GM19023 (cell line): ENCODE results near the gene NACA2.
"Not testable (repeated sequence)": the region's sequence is repeated elsewhere in the genome, so short reads cannot be mapped to it uniquely, and the experiment has no call there.

Experiments used
- ATAC-seq: cut with Tn5 transposase; IDR thresholded peaks from one replicate; pipeline ENCODE4 v1.9.1; 2021; ENCODE audit warnings: mild to moderate bottlenecking, moderate library complexity; ENCODE audit not compliant: unreplicated experiment

Gene NACA2

GRCh38 chr17:61579347-61579746, 11.7 kb downstream of the NACA2 start:
- ATAC-seq: no peak

DNA sequence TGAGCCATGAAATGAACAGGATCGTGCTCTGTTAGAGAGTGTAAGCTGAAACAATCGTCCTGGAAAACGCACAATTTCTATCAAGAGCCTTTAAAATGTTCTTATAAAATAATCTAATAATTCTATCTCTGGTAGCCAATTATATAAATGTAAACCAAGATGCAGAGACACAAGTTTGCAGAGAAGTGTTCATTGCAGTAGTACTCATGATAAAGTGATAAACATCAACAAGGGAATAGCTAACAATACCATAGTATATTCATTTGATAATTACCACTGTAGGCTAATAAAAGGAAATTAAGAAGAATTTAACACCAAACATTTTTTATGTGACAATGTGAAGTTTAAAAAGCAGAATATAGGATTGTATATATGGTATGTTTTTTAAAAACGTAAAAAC, 12.4 kb downstream of the NACA2 start:
- no peak for ATAC-seq

DNA sequence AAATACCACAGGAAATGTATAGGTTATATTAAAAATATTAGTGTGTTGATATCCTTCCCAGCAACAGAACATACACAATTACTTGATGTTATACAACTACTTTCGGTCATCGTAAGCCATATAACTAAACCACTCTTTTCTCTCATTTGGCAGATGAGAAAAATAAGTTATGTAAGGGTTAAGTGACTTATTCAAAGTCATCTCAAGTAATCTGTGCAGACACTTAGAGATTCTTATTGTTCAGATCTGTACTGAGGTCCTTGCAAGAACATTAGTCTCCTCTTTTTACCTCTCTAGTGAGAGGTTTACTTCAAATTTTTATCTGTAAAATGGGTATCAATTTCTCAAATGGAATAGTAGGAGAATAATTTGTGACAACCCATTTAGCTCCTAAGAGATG, 15.0 kb downstream of the NACA2 start:
- no peak for ATAC-seq

DNA sequence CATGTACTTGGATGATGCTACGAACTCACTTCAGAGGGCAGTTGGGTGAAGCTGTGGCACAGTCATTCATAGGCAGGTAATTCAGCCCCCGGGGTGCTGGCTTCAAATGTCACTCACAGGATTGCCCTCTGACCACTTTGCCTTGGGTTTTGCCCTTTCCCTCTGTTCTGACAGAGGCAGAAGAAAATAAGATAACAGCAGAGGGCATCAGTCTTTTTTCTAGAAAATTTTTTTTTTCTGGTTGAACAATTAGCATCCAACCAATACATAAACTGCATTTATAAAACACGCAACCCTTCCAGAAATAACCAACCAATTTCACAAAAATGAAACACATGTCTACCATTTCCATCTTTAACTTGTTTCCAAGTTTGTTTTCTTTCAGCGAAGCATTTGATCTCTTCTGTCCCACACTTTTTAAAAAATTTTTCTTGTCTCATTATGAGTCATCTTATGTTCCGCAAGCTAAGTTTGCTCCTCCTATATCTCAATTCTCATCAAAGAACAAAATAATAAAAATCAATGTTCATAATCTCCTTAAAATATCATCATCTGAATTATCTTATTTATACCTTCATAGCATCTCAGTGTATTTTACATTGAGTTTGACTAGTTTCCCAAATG, 15.6 kb downstream of the NACA2 start:
- ATAC-seq: no peak

DNA sequence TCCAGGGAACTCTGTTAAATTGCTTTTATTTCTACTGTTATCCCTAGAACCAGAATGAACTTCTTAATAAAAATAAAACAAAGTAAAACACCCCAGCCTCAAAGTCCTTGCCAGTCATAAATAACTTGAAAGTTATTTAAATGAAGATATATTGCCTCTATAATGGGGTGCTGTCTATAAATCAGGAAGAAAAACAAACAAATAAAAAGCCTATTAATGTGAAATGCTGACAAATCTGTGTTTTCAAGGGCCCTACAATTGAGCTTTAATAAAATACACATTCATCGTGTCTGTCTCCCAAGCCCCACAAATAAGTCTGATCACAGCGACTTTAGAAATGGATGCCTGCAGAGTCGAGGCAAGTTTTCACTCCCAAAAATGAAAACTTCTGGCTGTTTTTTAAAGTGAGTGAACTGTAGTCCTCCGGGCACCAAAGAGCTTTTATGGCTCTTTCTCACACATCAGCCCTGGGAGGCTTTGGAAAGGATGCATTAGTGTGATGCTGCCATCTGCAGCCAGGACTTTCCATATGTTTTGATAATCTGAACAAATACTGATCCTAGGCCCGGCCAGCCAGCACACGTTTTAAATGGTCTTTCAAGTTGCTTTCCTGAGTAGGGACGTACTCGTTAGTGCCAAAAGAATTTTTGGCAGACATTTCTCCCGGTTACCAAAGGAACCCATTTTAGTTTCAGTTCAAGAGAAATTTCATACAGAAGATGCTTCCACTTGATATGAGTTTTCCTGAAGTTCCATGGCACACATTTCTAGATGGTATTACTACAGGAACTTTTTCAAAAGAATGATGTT, 16.3 kb downstream of the NACA2 start:
- no peak for ATAC-seq

- not testable (repeated sequence) for ATAC-seq
Measured at GRCh38 chr17:61572547-61572946, 18.5 kb downstream of the NACA2 start.

GRCh38 chr17:61571624-61572023, 19.4 kb downstream of the NACA2 start:
- no peak for ATAC-seq

- no peak for ATAC-seq
Measured at GRCh38 chr17:61570118-61570517, 20.9 kb downstream of the NACA2 start.

GRCh38 chr17:61569525-61569924, 21.5 kb downstream of the NACA2 start:
- not testable (repeated sequence) for ATAC-seq

DNA sequence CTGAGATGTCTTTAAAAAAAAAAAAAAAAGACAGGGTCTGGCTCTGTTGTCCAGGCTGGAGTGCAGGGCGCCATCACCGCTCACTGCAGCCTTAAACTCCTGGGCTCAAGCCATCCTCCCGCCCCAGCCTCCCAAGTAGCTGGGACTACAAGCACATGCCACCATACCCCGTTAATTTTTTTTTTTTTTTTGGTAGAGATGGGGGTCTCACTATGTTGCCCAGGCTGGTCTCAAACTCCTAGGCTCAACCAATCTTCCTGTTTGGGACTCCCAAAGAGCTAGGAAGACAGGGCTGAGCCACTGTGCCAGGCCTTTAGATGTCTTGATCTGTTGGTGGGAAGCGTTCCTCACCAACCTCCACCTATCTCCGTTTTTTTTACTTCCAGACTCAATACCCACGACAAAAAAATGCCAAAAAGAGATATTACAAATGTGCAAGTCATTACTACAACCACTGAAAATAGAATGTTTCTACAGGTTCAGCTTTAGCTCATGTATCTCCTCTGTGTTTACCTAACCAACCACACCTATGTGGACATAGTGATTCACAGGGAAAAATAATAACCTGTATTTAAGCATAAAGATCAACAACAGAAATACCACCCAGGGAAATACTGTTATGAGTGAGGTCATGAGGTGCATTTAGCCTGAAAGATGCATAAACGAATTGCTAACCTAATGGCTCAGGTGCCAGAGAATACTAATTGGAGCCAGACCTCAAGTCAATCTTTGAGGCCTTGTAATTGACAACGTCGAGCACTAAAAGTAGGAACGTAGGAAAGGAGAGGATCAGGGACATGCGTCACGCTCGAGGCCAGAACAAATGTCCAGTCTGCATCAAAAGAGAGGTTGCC, 22.6 kb downstream of the NACA2 start:
- no peak for ATAC-seq

DNA sequence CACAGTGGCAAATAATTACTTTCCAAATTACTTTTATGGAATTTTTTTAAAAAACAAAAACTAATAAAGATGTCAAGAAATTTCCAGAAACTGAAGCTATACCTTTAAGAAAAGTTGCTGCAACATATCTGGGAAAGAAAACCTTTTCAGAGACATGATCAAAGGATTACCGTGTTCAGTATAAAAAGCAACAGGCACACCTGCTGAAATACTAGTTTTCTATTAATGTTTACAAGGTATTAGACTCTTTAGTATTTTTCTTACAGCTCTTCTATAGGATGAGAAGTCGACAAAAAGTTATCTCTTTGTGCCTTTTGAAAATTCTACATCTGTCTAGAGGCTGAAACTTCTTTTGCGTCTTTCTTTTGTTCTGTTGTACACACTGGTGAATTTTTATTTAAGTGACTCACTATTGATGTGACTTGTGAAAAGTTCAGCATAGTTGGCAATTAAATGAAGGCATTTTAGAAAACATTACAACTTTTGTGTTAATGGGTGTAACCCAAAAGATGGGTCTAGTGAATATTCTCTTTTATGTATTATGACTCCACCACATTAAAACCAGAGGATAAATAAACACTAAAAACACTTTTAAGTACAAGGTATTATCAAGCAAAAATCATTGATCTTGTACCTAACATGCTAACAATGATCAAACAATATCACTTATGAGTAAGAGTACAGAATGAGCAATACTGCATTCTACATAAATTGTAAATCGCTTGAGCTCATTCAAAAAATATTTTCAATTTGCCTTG, 23.8 kb downstream of the NACA2 start:
- ATAC-seq: no peak

DNA sequence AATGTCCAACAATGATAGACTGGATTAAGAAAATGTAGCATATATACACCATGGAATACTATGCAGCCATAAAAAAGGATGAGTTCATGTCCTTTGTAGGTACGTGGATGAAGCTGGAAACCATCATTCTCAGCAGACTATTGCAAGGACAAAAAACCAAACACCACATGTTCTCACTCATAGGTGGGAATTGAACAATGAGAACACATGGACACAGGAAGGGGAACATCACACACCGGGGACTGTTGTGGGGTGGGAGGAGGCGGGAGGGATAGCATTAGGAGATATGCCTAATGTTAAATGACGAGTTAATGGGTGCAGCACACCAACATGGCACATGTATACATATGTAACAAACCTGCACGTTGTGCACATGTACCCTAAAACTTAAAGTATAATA, 24.6 kb downstream of the NACA2 start:
- ATAC-seq: not testable (repeated sequence)

DNA sequence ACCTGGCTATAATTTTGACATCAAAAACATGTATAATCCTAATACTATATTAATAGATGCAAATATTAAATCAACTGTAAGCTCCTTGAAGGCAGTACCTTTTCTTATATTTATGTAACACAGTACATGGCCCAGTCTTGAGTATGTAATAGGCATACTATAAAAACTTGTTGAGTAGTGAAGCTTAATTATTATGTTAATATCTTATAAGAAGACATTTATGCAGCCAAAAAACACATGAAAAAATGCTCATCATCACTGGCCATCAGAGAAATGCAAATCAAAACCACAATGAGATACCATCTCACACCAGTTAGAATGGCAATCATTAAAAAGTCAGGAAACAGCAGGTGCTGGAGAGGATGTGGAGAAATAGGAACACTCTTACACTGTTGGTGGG, 25.2 kb downstream of the NACA2 start:
- ATAC-seq: not testable (repeated sequence)

- no peak for ATAC-seq
Measured at GRCh38 chr17:61565213-61565612, 25.8 kb downstream of the NACA2 start.

GRCh38 chr17:61562287-61562686, 28.7 kb downstream of the NACA2 start:
- no peak for ATAC-seq

- no peak for ATAC-seq
Measured at GRCh38 chr17:61561354-61561753, 29.7 kb downstream of the NACA2 start.

DNA sequence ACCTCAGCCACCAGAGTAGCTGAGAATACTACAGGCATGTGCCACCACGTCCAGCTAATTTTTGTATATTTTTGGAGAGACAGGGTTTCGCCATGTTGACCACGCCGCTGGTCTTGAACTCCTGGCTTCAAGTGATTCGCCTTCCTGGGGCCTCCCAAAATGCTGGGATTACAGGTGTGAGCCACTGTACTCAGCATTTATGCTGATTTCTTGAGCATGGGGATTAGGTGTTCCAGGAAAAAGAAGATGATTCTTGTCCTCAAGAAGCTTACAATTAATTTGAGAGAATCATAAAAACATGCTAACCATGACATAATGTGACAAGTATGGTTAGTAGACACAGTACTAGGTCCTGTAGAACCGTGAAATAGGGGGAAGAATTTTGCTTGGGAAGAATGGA, 30.9 kb downstream of the NACA2 start:
- ATAC-seq: no peak

DNA sequence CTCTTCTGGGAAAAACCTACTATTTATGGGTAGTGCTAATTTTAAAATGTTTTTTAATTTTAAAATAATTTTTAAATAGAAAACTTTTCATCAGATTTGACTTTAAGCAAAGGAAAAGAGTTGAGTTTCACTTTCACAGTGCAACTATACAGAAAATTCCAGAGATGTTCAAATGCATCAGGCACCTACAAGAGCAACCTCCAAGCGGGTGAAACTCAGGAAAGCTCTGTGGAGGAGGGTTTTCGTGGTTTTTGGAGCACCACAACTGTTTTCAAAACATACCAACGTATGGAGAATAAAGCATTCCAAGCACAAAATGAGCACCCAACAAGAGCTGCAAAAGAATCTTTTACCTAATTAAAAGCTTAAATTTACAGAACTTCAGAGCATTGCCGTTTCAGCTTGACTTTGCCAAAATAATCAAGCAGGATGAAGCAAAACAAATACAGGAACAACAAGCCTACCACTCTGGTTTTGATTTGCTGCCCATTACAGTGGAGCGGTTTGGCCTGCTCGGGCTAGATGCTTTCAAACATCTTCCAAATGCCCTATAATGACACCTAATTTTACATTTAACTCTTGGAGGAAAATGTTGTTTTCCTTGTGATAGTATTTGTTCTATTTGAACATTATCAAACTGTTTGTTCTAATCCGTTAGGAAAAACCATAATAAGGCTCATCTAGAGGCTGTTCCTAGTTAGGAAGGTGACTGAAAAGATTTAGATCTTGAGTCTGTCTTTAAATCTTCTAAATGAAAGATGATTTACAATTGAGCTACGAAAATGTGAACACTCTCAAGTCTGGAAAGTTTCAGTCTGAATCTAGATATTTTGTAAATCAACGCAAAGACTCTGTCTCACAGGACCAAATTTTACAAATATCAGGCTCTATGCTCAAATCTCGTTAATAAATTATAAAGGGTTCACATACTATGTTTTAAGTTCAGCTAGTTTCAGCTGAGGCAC, 34.5 kb downstream of the NACA2 start:
- no peak for ATAC-seq

GRCh38 chr17:61555127-61555566, 35.9 kb downstream of the NACA2 start:
- ATAC-seq: no peak

- no peak for ATAC-seq
Measured at GRCh38 chr17:61554209-61554608, 36.8 kb downstream of the NACA2 start.
